CD4-positive, alpha-beta T cell treated with Interleukin-6 at 100 ng/mL for 8 hours (primary cell): ENCODE data around the gene FLT3.
"Not testable (repeated sequence)": the region's sequence is repeated elsewhere in the genome, so short reads cannot be mapped to it uniquely, and the experiment has no call there.

Source experiments
- DNase-seq: peaks from one replicate; pipeline ENCODE4 v3.0.0-alpha.2; 2020; ENCODE audit warnings: mixed read lengths, low spot score

The FLT3 gene

DNA sequence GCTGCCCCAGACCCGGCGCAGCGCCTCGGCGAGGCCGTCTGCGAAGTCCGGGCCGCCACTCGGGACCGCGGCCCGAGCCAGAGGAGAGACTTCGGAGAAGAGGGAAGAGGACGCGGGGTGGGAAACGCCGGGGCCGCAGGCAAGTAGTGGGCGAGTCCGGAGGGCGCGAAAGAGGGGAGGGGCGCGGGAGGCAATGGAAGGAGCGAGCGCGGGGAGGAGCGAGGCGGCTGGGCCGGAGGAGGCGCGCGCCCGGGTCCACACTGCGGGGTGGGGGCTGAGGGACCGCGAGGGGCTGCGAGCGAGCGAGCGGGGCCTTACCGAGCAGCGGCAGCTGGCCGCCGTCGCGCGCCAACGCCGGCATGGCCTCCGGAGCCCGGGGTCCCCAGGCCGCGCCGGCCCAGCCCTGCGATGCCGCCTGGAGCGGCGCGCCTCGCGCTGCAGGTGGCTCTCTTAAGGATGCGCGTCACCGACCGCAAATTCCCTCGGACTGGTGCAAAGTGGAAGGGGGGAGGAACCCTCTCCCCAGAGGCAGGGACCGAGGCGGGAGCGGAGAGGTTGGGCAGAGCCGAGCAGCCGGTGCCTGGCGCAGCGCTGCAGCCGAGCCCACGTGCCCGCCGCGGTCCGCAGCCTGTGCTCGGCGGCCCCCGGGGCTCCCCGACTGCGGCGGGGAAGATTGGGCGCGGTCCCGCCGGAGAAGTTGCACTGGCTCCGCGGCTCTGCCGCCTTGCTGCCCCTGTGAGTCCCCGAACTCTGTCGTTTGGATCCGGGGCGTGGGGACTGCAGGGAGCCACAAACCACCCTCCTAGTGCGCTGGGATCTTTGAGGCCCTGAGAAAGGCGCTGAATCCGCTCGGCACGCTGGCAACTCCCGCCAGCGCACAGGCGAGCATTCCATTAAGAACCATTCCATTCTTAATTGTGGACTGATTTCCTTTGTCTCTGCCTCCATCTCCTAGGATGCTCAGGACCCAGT, at the start of gene FLT3:
FLT3 (minus strand) TSS at position 427 of the 972 bp plus-strand sequence; CDS start at position 361, 66 bp downstream.
- DNase-seq, result peak; percentile 25

- no peak for DNase-seq
These were observed 47.1 kb upstream of the FLT3 start for GRCh38 chr13:28147495-28147894.

DNA sequence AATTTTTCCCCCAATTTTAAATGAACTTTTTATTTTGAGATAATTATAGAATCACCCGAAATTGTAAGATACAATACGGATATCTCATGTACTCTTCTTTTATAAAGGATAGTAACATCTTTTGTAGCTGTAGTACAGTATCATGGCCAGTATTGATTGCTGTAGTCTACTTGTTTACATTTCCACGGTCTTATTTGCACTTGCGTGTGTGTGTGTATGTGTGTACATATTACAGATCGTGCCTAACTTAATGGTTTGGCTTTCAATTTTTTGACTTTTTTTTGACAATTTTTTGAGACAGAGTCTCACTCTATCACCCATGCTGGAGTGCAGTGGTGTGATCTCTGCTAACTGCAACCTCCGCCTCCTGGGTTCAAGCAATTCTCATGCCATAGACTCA, 44.7 kb upstream of the FLT3 start:
- DNase-seq, result no peak

GRCh38 chr13:28141542-28141941, 41.2 kb upstream of the FLT3 start:
- not testable (repeated sequence) for DNase-seq

DNA sequence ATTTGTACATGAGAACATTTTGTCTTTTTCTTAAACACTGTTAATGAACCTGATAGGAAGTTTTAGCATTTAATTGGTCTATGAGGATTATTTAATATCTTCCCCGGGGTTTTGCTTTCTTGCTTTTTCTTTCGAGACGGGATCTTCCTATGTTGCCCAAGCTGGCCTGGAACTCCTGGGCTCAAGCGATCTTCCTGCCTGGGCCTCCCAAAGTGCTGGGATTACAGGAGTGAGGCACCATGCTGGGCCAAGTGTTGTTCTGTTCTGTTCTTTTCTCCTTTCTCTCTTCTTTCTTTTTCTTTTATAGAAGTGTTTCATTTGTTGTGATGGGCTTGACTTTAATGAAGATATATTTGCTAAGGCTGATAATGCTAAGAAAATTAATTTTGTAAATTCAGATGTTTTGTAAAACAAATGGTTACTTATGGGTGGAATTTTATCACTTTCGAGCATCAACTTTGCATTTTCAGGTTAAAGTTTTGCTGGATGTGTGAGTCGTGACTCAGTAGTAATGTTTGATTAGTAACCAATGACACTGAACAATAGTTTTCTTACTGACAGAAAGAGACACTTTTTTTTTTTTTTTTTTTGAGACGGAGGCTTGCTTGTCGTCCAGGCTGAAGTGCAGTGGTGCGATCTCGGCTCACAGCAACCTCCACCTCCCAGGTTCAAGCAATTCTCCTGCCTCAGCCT, 40.2 kb upstream of the FLT3 start:
- no peak for DNase-seq

- DNase-seq, result peak; percentile 89
These were observed 38.5 kb upstream of the FLT3 start for GRCh38 chr13:28138756-28139470.

DNA sequence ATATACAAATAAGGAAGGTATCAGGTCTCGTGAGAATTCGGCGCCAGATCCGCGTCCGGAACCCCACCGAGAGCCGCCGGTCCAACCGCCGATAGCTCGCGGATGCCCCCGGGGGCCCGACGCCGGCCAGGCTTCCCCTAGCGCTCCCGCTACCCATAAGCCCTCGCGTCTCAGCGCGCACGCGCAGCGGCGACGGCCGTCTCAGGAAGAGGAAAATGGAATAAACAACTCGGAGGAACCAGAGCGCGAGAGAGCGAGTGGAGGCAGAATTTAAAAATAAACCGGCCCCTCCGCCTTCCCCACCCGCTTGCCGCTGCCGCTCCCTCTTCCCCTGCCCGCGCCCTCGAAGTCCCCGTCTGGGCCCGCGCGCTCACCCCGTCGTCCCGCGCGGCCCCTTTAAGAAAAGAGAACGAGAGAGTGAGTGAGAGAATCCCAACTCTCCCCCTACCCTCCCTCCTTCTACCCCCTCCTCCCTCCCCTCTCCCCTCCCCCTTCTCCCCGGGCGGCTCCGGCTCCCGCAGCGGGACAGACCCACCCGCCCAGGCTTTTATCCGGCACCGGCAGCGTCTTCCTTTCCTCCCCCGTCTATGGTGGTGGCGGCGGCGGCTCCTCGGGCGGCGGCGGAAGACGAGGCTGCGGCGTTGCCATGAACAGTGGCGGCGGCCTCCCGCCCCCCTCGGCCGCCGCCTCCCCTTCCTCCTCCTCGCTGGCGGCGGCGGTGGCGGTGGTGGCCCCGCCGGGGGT, 37.8 kb upstream of the FLT3 start, which contains the start of gene PAN3:
PAN3 (plus strand) TSS at position 534 of the 744 bp plus-strand sequence; CDS start at position 647, 113 bp downstream.
- peak; percentile 91 for DNase-seq

- no peak for DNase-seq
These were observed 37.2 kb upstream of the FLT3 start for GRCh38 chr13:28137596-28137995.

- peak; percentile 12 for DNase-seq
These were observed 36.5 kb upstream of the FLT3 start for GRCh38 chr13:28136916-28137315.

DNA sequence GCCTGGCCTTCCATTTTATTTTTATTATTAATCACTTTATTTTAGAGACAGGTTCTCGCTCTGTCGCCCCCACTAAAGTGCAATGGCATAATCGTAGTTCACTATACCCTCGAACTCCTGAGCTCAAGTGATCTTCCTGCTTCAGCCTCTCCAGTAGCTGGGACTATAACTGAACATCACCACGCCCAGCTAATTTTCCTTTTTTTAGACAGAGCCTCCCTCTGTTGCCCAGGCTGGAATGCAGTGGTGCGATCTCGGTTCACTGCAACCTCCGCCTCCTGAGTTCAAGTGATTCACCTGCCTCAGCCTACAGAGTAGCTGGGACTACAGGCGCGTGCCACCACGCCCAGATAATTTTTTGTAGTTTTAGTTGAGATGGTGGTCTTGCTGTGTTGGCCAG, 31.3 kb upstream of the FLT3 start:
- DNase-seq, result no peak

DNA sequence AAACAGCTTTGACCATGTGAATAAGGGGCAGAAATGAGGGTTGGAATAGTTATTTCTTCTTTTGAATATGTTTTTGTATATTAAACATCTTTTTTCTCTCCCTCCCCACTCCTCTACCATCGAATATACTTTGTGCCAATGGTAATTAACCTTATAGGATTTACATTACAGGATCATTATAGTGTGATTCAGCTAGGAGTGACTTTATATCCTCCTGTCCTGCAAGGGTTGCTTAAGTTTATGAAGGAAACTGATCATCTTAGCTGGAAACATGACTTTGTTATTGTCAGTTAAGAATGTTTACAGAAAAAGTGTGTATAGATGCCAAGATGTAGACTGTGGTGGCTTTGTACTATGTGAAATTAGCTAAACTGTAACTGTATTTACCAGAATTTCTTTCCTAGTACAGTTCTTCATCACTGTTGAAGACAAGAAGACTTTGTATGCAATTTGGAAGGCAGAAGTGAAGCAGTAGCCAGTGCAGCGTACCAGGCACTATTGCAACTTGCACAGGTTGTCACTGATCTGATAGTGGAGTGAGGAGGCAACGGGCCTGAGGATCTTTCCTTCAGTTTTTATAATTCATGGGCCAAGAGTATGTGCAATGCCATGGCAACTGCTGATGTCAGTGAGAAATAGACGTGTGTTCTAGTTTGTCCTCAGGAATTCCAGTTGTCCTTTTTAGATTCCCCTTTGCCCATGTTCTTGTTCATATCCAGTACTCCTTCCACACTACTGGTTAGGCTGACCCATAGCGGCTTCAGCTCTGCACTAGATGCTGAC, 29.7 kb upstream of the FLT3 start:
- no peak for DNase-seq

GRCh38 chr13:28128926-28129325, 28.6 kb upstream of the FLT3 start:
- DNase-seq, result no peak

DNA sequence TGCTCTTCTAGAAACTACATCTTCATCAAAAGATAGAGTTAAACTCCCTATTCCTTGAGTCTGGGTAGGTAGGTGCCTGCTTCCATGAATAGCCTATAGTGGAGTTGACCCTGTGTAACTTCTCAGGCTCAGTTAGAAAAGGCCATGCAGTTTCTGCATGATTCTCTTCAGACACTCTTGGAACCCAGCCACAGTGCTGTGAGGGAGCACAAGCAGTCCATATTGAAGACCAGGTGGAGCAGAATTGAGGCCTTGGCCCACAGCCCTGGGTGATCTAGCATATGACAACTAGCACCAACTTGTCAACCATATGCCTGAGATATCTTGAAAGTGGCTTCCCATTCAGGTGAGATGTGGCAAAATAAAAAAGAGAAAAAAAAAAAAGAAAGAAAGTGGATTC, 27.7 kb upstream of the FLT3 start:
- DNase-seq, result no peak

DNA sequence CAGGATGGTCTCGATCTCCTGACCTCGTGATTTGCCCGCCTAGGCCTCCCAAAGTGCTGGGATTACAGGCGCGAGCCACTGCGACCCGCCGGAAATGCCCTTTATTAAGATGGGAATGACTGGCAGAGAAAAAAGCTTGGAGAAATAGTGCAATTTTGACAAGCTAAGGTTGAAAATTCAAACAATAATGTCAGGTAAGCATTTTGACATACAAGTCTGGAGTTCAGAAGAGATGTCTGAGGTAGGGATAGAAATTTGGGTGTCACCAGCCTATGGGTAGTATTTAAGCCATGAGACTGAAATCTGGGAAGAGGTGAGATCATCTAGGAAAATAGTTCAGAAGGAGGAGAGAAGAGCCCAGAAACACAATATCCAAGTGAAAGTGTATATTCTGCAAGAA, 20.8 kb upstream of the FLT3 start:
- DNase-seq, result no peak

GRCh38 chr13:28120317-28120716, 19.9 kb upstream of the FLT3 start:
- DNase-seq, result no peak

DNA sequence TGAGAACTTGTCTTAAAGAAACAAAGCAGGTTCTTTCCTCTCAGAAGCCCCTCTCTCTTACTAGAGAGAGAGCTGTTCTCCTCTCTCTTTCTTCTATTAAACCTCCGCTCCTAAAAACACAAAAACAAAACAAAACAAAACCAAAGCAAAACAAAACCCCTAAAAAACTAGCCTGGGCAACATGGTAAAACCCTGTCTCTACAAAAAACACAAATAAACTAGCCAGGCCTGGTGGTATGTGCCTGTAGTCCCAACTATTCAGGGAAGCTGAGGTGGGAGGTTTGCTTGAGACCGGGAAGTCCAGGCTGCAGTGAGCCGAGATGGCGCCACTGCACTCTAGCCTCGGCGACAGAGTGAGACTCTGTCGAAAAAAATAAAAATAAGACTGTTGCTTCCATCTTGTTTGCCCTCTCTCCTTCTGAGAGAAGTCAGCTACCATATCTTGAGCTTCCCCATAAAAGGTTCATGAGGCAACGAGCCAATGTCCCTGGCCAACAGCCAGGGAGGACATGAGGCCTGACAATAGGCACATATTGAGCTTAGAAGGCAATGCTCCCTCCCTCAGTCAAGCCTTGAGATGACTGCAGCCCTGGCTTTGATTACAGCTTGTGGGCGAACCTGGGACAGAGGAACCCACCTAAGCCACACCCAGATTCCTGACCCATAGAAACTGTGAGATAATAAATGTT, 17.5 kb upstream of the FLT3 start:
- DNase-seq, result no peak

- no peak for DNase-seq
These were observed 16.4 kb upstream of the FLT3 start for GRCh38 chr13:28116736-28117135.

GRCh38 chr13:28110414-28110813, 10.0 kb upstream of the FLT3 start:
- no peak for DNase-seq

- DNase-seq, result no peak
These were observed 6.6 kb upstream of the FLT3 start for GRCh38 chr13:28106976-28107375.

GRCh38 chr13:28101886-28102285, 1.5 kb upstream of the FLT3 start:
- not testable (repeated sequence) for DNase-seq
